Neutrophil (primary cell): Measurements from ENCODE around the gene COMMD8.

Experiments used
- H3K27ac ChIP-seq: fragments of 200-600 bp; sonication (generic); 2 replicates; pipeline ENCODE4 v1.5.1; 2016; ENCODE audit warnings: mild to moderate bottlenecking, moderate library complexity
- H3K27me3 ChIP-seq: fragments of 200-600 bp; sonication (generic); 2 replicates; pipeline ENCODE4 v1.6.0; 2016; ENCODE audit warnings: mild to moderate bottlenecking
- H3K36me3 ChIP-seq: fragments of 200-600 bp; sonication (generic); 2 replicates; pipeline ENCODE4 v1.5.1; 2017
- H3K4me1 ChIP-seq, 2 experiments: fragments of 200-600 bp in 1 of 2; sonication (generic) in 1 of 2; 1 replicate in 1 of 2; 2 replicates in 1 of 2; pipeline versions ENCODE4 v1.5.1 to v1.6.1; 2013 to 2016; ENCODE audit warnings: low read depth in 1 of 2, low read length in 1 of 2, mild to moderate bottlenecking in 1 of 2, moderate library complexity in 1 of 2; ENCODE audit not compliant: control insufficient read depth in 1 of 2, insufficient read depth in 1 of 2
- H3K4me3 ChIP-seq, 2 experiments: fragments of 200-600 bp in 1 of 2; sonication (generic) in 1 of 2; 1 replicate in 1 of 2; 2 replicates in 1 of 2; pipeline ENCODE4 v1.5.1; 2013 to 2016; ENCODE audit warnings: low read depth in 1 of 2, low read length in 1 of 2, mild to moderate bottlenecking in 1 of 2, moderate library complexity in 1 of 2
- H3K9me3 ChIP-seq: fragments of 200-600 bp; sonication (generic); 2 replicates; pipeline ENCODE4 v1.5.1; 2016
- TF ChIP-seq, protein P1 (sequence below): fragments of 200-600 bp; sonication (generic); IDR thresholded peaks from 2 replicates; pipeline ENCODE4 v1.5.1; 2016; ENCODE audit warnings: antibody characterized with exemption

Gene COMMD8

DNA sequence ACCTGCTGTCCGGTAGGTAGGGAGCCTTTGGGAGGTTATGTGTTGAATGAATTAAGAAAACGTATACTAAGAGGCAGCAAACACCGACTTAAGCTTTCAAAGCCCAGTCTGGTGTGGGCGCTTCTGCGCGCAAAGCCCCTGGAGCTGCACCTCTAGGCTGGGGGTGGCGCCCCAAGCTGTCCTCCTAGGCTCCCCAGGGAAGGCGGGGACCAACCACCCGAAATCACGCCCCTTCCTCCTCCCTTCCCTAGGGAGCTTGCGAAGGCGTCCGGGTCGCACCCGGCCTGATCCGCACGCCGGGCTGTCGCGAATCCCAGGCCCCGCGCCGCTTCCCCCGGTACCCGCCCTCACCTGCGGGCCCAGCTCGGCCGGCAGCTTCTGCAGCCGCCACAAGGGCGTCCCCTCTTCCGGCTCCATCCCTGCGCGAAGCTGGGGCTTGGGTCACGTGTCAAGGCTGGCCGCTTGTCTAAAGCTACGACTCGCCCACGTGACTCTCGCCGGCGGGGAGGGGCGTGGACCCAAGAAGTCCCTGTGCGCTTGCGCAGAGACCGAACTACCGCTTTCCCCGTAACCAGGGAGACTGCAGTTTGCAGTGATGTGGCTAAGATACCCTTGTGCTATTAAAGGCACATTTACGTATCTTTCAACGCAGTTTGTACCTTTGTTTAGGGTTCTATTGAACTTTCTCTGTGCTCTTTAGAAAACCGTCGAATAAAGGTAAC, at the start of gene COMMD8:
COMMD8 (minus strand) TSS at position 468 of the 722 bp plus-strand sequence; CDS start at position 417, 51 bp downstream.
- peaks cover 29 to 31% of the 10 kb centered on the region in 2 experiments for H3K4me1 ChIP-seq
- TF ChIP-seq, protein P1, sequence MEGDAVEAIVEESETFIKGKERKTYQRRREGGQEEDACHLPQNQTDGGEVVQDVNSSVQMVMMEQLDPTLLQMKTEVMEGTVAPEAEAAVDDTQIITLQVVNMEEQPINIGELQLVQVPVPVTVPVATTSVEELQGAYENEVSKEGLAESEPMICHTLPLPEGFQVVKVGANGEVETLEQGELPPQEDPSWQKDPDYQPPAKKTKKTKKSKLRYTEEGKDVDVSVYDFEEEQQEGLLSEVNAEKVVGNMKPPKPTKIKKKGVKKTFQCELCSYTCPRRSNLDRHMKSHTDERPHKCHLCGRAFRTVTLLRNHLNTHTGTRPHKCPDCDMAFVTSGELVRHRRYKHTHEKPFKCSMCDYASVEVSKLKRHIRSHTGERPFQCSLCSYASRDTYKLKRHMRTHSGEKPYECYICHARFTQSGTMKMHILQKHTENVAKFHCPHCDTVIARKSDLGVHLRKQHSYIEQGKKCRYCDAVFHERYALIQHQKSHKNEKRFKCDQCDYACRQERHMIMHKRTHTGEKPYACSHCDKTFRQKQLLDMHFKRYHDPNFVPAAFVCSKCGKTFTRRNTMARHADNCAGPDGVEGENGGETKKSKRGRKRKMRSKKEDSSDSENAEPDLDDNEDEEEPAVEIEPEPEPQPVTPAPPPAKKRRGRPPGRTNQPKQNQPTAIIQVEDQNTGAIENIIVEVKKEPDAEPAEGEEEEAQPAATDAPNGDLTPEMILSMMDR, result peak; percentile 73
- no peaks in the 10 kb centered on the region for H3K9me3 ChIP-seq
- H3K27me3 ChIP-seq, result no peaks in the 10 kb centered on the region
- no peaks in the 10 kb centered on the region for H3K36me3 ChIP-seq
- peak within 1 kb of the TSS; percentile 89 for H3K27ac ChIP-seq
- H3K4me3 ChIP-seq, result peak within 1 kb of the TSS; percentile 89 to 97

- Histone ChIP-seq H3K27ac (no peak overlapping the region), H3K4me1 (no peaks in the 10 kb centered on the region), H3K4me3 (no peak overlapping the region), H3K9me3 (no peaks in the 10 kb centered on the region), H3K27me3 (no peaks in the 10 kb centered on the region), H3K36me3 (no peaks in the 10 kb centered on the region)
- TF ChIP-seq, protein P1, result no peak
Observed at GRCh38 chr4:47510506-47511143, 47.1 kb upstream of the COMMD8 start.

- Histone ChIP-seq H3K4me1 (no peaks in the 10 kb centered on the region), H3K27me3 (no peaks in the 10 kb centered on the region), H3K9me3 (no peaks in the 10 kb centered on the region), H3K4me3 (no peak overlapping the region), H3K36me3 (no peaks in the 10 kb centered on the region), H3K27ac (no peak overlapping the region)
- TF ChIP-seq, protein P1, result no peak
Observed at GRCh38 chr4:47505666-47506065, 42.2 kb upstream of the COMMD8 start.

DNA sequence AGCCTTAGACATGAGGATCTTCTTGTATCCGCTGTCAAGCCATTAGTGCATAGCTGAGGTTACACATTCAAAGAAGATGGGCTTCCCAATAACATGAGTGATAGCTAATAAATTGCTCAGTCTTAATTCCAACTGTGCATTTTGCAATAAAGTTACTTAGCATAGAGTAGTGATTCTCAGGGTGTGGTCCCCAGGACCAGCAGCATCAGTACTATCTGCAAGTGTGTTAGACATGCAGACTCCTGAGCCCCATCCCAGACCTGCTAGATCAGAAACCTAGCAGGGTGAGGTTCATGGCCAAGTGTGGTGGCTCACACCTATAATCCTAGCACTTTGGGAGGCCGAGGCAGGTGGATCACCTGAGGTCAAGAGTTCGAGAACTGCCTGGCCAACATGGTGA, 41.6 kb upstream of the COMMD8 start:
- Histone ChIP-seq H3K27ac (no peak overlapping the region), H3K36me3 (no peaks in the 10 kb centered on the region), H3K27me3 (no peaks in the 10 kb centered on the region), H3K4me1 (no peaks in the 10 kb centered on the region), H3K9me3 (no peaks in the 10 kb centered on the region), H3K4me3 (no peak overlapping the region)
- TF ChIP-seq, protein P1, result no peak

- H3K4me3 ChIP-seq, result no peak overlapping the region
- H3K27me3 ChIP-seq, result no peaks in the 10 kb centered on the region
- no peaks in the 10 kb centered on the region for H3K4me1 ChIP-seq
- no peaks in the 10 kb centered on the region for H3K9me3 ChIP-seq
- TF ChIP-seq, protein P1, result no peak
- H3K36me3 ChIP-seq, result no peaks in the 10 kb centered on the region
- no peak overlapping the region for H3K27ac ChIP-seq
Observed at GRCh38 chr4:47500776-47501175, 37.3 kb upstream of the COMMD8 start.
